GM12878 (cell line): ENCODE results near the gene DNMT1. TPM values are rescaled to one million over a fixed set of nuclear protein-coding genes. Genes with fewer than 3 reads are reported as not detected.
A peak's percentile ranks its signal among the peaks of the same experiment; 100 is the strongest.

ENCODE experiments used
- BRCA1 ChIP-seq: IDR thresholded peaks from 2 replicates; pipeline ENCODE4 v1.6.1; 2011; ENCODE audit warnings: low read depth, low read length, improper control_type of control experiment
- EGR1 ChIP-seq, 2 experiments: IDR thresholded peaks; 1 replicate in 1 of 2; 2 replicates in 1 of 2; pipeline ENCODE4 v1.6.1; 2011 to 2012; ENCODE audit warnings: low read depth in 2 of 2, low read length in 2 of 2, borderline replicate concordance in 1 of 2, mild to moderate bottlenecking in 1 of 2, moderate library complexity in 1 of 2
- EZH2 ChIP-seq: IDR thresholded peaks from 2 replicates; pipeline ENCODE4 v1.6.1; 2012; ENCODE audit warnings: low read depth, mild to moderate bottlenecking, control low read depth, inconsistent platforms, low read length, borderline replicate concordance; ENCODE audit not compliant: control insufficient read depth
- FOS ChIP-seq: IDR thresholded peaks from 3 replicates; pipeline ENCODE4 v1.6.1; 2011; ENCODE audit warnings: borderline replicate concordance; ENCODE audit not compliant: insufficient read length; ENCODE audit errors: extremely low read depth
- HDAC2 ChIP-seq: fragments of 200-600 bp; sonication (generic); IDR thresholded peaks from 2 replicates; pipeline ENCODE4 v1.6.1; 2017
- HDAC6 ChIP-seq: fragments of 200-600 bp; sonication (generic); IDR thresholded peaks from one replicate; pipeline ENCODE4 v1.8.0; 2017; ENCODE audit warnings: antibody characterized with exemption; ENCODE audit not compliant: unreplicated experiment
- IKZF1 ChIP-seq: fragments of 450-650 bp; conservative IDR thresholded peaks from 2 replicates; pipeline ENCODE4 v1.6.1; 2017; ENCODE audit warnings: antibody characterized with exemption, mild to moderate bottlenecking
- LARP7 ChIP-seq: fragments of 450-650 bp; IDR thresholded peaks from 2 replicates; pipeline ENCODE4 v1.6.1; 2017; ENCODE audit warnings: mild to moderate bottlenecking
- MXI1 ChIP-seq: fragments of 150-350 bp; IDR thresholded peaks from 2 replicates; pipeline ENCODE4 v1.6.1; 2011; ENCODE audit warnings: low read depth, mild to moderate bottlenecking, inconsistent platforms, low read length, improper control_type of control experiment
- NFIC ChIP-seq: IDR thresholded peaks from 2 replicates; pipeline ENCODE4 v1.6.1; 2012; ENCODE audit warnings: low read depth, mild to moderate bottlenecking, inconsistent platforms, low read length, moderate library complexity
- PKNOX1 ChIP-seq: fragments of 450-650 bp; IDR thresholded peaks from 2 replicates; pipeline ENCODE4 v1.6.1; 2016; ENCODE audit warnings: mild to moderate bottlenecking
- PML ChIP-seq: IDR thresholded peaks from 2 replicates; pipeline ENCODE4 v1.6.1; 2012; ENCODE audit warnings: low read length, inconsistent platforms
- POU2F2 ChIP-seq: IDR thresholded peaks from 3 replicates; pipeline ENCODE4 v1.6.1; 2011; ENCODE audit warnings: low read depth, mild to moderate bottlenecking, low read length, borderline replicate concordance
- RBBP5 ChIP-seq: fragments of 200-600 bp; sonication (generic); conservative IDR thresholded peaks from 2 replicates; pipeline ENCODE4 v1.6.1; 2016
- RELA ChIP-seq: fragments of 450-650 bp; IDR thresholded peaks from 2 replicates; pipeline ENCODE4 v1.8.0; 2014; ENCODE audit warnings: borderline replicate concordance; ENCODE audit not compliant: partially characterized antibody
- SREBF1 ChIP-seq: IDR thresholded peaks from 2 replicates; pipeline ENCODE4 v1.6.1; 2012; ENCODE audit warnings: mild to moderate bottlenecking, low read length
- STAT1 ChIP-seq: fragments of 450-650 bp; conservative IDR thresholded peaks from 2 replicates; pipeline ENCODE4 v1.6.1; 2014; ENCODE audit warnings: antibody characterized with exemption, mild to moderate bottlenecking
- STAT3 ChIP-seq: IDR thresholded peaks from 2 replicates; pipeline ENCODE4 v1.6.1; 2011; ENCODE audit warnings: low read depth, low read length, improper control_type of control experiment
- TCF12 ChIP-seq: IDR thresholded peaks from 2 replicates; pipeline ENCODE4 v1.6.1; 2011; ENCODE audit warnings: low read depth, mild to moderate bottlenecking, low read length
- ZBTB40 ChIP-seq: fragments of 450-650 bp; IDR thresholded peaks from 2 replicates; pipeline ENCODE4 v1.6.1; 2016; ENCODE audit warnings: mild to moderate bottlenecking, moderate library complexity, borderline replicate concordance
- ZNF217 ChIP-seq: fragments of 450-650 bp; IDR thresholded peaks from 2 replicates; pipeline ENCODE4 v1.6.1; 2017; ENCODE audit warnings: antibody characterized with exemption, mild to moderate bottlenecking
- ZNF687 ChIP-seq: fragments of 450-650 bp; IDR thresholded peaks from 2 replicates; pipeline ENCODE4 v1.6.1; 2017; ENCODE audit warnings: mild to moderate bottlenecking, moderate library complexity
- polyA plus RNA-seq, 11 experiments: library from polyadenylated mRNA; depleted of rRNA in 4 of 11; unstranded in 6 of 11; stranded (reverse) in 5 of 11; fragments of >200 nt; fragmentation: Nextera tagmentation in 4 of 11; fragmentation: Illumina TruSeq in 1 of 11; extraction: Ambion mirVana in 4 of 11; extraction: Trizol in 1 of 11; gene quantifications; 1 replicate in 1 of 11; 2 replicates in 10 of 11; pipeline versions ENCODE4 v1.2.1 to v1.2.3, GENCODE V29; 2011 to 2016; ENCODE audit warnings: inconsistent platforms in 2 of 11, missing spikeins in 2 of 11, low read depth in 1 of 11
- total RNA-seq, 4 experiments: library from RNA; depleted of rRNA in 3 of 4; stranded (reverse); fragments of >200 nt in 3 of 4; fragmentation: Illumina TruSeq in 1 of 4; extraction: Trizol in 1 of 4; gene quantifications; 2 replicates each; pipeline versions ENCODE4 v1.2.1 to v1.2.3, GENCODE V29; 2013 to 2021

Gene DNMT1
- total and polyA plus RNA-seq, 10 of the 15 experiments (the other 5 are each of a cell fraction or from before 2014, with no cell fraction given) = 70.0 to 290 (median 133) TPM

GRCh38 chr19:10112037-10112761 is 82.6 kb downstream of the DNMT1 start (continued):
- no peak for TF ChIP-seq ZBTB40
- TF ChIP-seq HDAC2 = no peak
- no peak for TF ChIP-seq EZH2
- no peak for TF ChIP-seq LARP7
- TF ChIP-seq STAT1 = no peak
- peak; percentile 56; the same call in 1 of the 3 replicates for TF ChIP-seq POU2F2
- TF ChIP-seq SREBF1 = no peak
- TF ChIP-seq NFIC = no peak
- TF ChIP-seq MXI1 = peak; percentile 67; the same call in 1 of the 2 replicates
- no peak for TF ChIP-seq STAT3
- peak; percentile 43 for TF ChIP-seq IKZF1
- TF ChIP-seq EGR1 (IDR thresholded peaks at IDR 0.05; ENCODE audit: borderline replicate concordance in 1 of 2, low read depth in 2 of 2, low read length in 2 of 2) = no peak
- no peak for TF ChIP-seq FOS
- TF ChIP-seq ZNF687 = peak; percentile 45; the same call in 1 of the 2 replicates
- no peak for TF ChIP-seq PKNOX1
- TF ChIP-seq BRCA1 = no peak
- TF ChIP-seq HDAC6 = no peak
- TF ChIP-seq TCF12 = no peak
- no peak for TF ChIP-seq RBBP5
- no peak for TF ChIP-seq ZNF217
- TF ChIP-seq PML = no peak
- no peak for TF ChIP-seq RELA
